AG04450 (cell line): ENCODE measurements around the gene NRN1L. TPM values are rescaled to one million over a fixed set of nuclear protein-coding genes. Genes with fewer than 3 reads are reported as not detected.
A peak's percentile ranks its signal among the peaks of the same experiment; 100 is the strongest.

Source experiments
- CTCF ChIA-PET: fragments of 300-600, 350-600 bp; formaldehyde crosslinking; extraction: SDS; loops from one replicate; lab custom pipeline; 2022; ENCODE audit warnings: antibody characterized with exemption, inconsistent platforms; lab: Charles Lee
- POLR2A ChIA-PET: fragments of 350-600 bp; formaldehyde crosslinking; extraction: SDS; loops from one replicate; lab custom pipeline; 2021; ENCODE audit warnings: antibody characterized with exemption, inconsistent platforms; lab: Yijun Ruan, JAX
- DNase-seq: peaks from one replicate; pipeline ENCODE4 v3.0.0-alpha.2; 2011; ENCODE audit warnings: low read depth, low spot score
- H3K27ac ChIP-seq: one replicate; pipeline ENCODE4 v1.5.1; 2012; ENCODE audit warnings: low read depth, low read length, control low read depth
- H3K27me3 ChIP-seq: one replicate; pipeline ENCODE4 v1.6.0; 2012; ENCODE audit warnings: low read length; ENCODE audit not compliant: control insufficient read depth, insufficient read depth
- H3K4me3 ChIP-seq: 2 replicates; pipeline ENCODE4 v1.5.1; 2011; ENCODE audit warnings: mild to moderate bottlenecking, low read depth, low read length, control low read depth
- H3K9me3 ChIP-seq: 2 replicates; pipeline ENCODE4 v1.5.1; 2012; ENCODE audit warnings: low read length; ENCODE audit not compliant: control insufficient read depth, insufficient read depth
- polyA plus RNA-seq: library from polyadenylated mRNA; depleted of rRNA; stranded (reverse); fragments of >200 nt; gene quantifications from 2 replicates; pipeline ENCODE4 v1.2.3, GENCODE V29; 2011
- TF ChIP-seq, protein P1 (sequence below): IDR thresholded peaks from 2 replicates; pipeline ENCODE4 v1.5.1; 2011; ENCODE audit warnings: low read depth, low read length, control low read depth, inconsistent platforms

The NRN1L gene
- polyA plus RNA-seq, 1 experiment: 0.21 TPM

DNA sequence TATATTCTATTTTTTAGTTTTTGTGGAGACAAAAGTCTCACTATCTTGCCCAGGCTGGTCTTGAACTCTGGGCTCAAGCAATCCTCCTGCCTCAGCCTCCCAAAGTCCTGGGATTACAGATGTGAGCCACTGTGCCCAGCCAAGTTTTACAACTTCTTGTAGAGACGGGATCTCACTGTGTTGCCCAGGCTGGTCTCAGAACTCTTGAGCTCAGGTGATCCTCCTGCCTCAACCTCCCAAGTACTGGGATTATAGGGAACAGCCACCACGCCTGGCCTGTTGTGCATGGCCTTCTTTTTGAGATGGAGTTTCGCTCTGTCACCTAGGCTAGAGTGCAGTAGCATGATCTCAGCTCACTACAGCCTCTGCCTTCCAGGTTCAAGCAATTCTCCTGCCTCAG lies 31.0 kb upstream of the NRN1L start:
- no peak overlapping the region for H3K4me3 ChIP-seq
- H3K27me3 ChIP-seq: no peaks in the 10 kb centered on the region
- H3K27ac ChIP-seq: no peak overlapping the region
- ChIA-PET CTCF (no interaction called here), POLR2A (no interaction called here)
- no peaks in the 10 kb centered on the region for H3K9me3 ChIP-seq
- DNase-seq: no peak
- TF ChIP-seq, protein P1, sequence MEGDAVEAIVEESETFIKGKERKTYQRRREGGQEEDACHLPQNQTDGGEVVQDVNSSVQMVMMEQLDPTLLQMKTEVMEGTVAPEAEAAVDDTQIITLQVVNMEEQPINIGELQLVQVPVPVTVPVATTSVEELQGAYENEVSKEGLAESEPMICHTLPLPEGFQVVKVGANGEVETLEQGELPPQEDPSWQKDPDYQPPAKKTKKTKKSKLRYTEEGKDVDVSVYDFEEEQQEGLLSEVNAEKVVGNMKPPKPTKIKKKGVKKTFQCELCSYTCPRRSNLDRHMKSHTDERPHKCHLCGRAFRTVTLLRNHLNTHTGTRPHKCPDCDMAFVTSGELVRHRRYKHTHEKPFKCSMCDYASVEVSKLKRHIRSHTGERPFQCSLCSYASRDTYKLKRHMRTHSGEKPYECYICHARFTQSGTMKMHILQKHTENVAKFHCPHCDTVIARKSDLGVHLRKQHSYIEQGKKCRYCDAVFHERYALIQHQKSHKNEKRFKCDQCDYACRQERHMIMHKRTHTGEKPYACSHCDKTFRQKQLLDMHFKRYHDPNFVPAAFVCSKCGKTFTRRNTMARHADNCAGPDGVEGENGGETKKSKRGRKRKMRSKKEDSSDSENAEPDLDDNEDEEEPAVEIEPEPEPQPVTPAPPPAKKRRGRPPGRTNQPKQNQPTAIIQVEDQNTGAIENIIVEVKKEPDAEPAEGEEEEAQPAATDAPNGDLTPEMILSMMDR: no peak

DNA sequence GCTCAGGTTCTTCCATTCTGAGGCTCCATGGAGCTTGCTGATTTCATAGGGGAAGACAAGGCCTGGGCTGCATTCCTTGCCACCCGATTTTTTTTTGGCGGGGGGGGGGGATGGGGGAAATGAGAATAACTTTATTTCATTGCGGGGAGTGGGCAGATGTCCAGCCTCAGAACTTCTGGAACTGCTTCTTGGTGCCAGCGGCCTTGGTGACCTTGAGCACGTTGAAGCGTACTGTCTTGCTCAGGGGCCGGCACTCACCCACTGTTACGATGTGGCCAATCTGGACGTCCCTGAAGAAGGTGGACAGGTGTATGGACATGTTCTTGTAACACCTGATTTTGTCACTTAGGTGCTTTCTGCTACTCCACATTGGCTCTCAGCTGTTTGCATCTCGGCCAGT lies 28.9 kb upstream of the NRN1L start:
- CTCF ChIA-PET: no interaction called here

DNA sequence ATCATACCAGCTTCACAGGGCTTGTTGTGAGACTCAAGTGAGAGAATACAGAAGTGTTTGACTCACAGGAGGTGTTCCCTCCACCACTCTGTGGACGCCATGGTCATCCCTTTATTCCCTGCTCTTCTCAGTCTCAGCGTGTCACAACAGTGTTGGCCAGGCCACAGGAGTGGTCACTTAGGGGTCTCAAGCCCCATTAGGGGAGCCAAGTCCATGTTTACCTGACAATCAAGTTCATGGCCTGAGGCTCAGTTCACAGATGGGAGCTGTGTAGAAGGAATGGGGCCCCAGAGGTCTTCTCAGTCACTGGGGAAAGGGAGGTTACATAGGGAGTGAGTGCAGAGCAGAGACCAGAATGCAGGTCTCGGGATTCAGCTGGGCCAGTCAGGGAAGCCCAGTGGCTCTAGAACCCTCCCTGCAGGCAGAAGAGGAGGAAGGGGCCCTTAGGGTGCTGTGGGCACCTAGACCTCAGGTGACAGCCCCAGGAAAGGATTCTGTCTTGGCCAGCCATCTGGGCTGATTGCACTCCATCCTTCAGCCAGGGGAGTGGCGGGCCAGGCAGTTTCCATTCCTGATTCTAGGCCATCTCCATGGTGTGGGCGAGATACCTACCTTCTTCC lies 27.6 kb upstream of the NRN1L start:
- Histone ChIP-seq H3K4me3 (no peak overlapping the region), H3K27ac (peak overlapping the region; percentile 3), H3K27me3 (no peaks in the 10 kb centered on the region), H3K9me3 (no peaks in the 10 kb centered on the region)
- CTCF ChIA-PET: interaction anchor here (1.0 to 1.8 kb wide), 2 partner anchors 27 to 40 kb away, joined by 3 to 5 read pairs; no protein-coding TSS in a partner anchor
- no peak for DNase-seq
- TF ChIP-seq, protein P1: no peak
- POLR2A ChIA-PET: interaction anchor here (0.6 kb wide), 1 partner anchor 35 kb away, joined by 3 read pairs; no protein-coding TSS in a partner anchor

More for the DNA sequence above, 28.9 kb upstream of the NRN1L start:
- Histone ChIP-seq H3K27me3 (no peaks in the 10 kb centered on the region), H3K27ac (no peak overlapping the region), H3K9me3 (no peaks in the 10 kb centered on the region), H3K4me3 (no peak overlapping the region)
- POLR2A ChIA-PET: no interaction called here
- TF ChIP-seq, protein P1: no peak
- DNase-seq: no peak

DNA sequence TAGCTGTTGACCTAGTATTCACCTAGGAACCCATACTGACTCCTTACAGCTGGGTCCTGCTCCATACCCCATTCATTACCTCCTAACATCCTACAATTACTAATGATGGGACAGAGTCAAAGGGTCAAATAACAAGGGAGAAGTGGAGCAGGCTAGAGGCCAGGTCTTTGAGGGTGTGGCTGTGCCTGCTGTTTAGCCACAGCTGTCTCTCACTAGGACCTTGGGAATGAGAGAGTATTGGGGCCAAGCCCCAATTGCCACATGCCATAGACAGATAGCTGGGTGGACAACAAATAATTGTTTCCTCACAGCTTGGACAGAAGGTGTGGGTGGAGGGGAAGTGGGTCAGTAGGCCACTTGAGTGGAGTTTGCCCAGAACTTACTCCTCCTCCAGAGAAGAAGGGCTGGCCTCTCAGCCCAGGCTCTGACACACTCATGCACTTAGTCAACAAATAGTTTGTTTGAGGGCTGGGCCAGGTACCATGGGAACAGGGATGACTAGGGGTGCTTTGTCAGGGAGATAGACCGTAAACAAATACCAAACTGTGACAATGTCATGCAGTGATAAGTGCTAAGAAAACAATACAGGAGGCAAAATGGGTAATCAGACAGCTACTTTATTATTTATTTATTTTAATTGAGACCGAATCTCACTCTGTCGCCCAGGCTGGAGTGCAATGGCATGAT lies 27.0 kb upstream of the NRN1L start:
- H3K27me3 ChIP-seq: no peaks in the 10 kb centered on the region
- peak; percentile 48 for DNase-seq
- TF ChIP-seq, protein P1: no peak
- ChIA-PET CTCF (interaction anchor here (1.0 to 1.8 kb wide), 2 partner anchors 26 to 41 kb away, joined by 3 to 5 read pairs; no protein-coding TSS in a partner anchor), POLR2A (interaction anchor here (0.5 to 0.6 kb wide), 2 partner anchors 34 to 236 kb away, joined by 3 to 4 read pairs; no protein-coding TSS in a partner anchor)
- peak overlapping the region; percentile 73 for H3K27ac ChIP-seq
- no peak overlapping the region for H3K4me3 ChIP-seq
- H3K9me3 ChIP-seq: no peaks in the 10 kb centered on the region

DNA sequence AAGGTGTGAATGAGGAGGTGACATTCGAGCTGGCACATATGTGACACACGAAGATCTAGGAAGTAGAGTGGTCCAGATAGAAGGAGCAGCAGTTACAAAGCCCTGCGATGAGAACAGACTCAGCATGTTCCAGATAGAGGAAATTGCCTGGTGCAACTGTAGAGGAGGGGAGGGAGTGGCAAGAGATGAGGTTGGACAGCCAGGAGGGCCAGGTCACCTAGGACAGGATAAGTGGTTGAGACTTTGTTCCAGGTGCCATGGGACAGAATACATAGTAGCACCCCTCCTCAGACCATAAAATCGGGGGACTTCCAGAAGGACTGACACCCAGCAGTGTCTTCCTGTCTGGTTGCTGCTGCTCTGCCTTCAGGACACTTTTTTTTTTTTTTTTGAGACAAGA lies 26.2 kb upstream of the NRN1L start:
- no peak for DNase-seq
- ChIA-PET POLR2A (no interaction called here), CTCF (interaction anchor here (0.5 to 0.6 kb wide), 2 partner anchors 70 to 388 kb away, joined by 3 to 5 read pairs; no protein-coding TSS in a partner anchor)
- H3K9me3 ChIP-seq: no peaks in the 10 kb centered on the region
- TF ChIP-seq, protein P1: no peak
- H3K27me3 ChIP-seq: no peaks in the 10 kb centered on the region
- peak overlapping the region; percentile 73 for H3K27ac ChIP-seq
- H3K4me3 ChIP-seq: no peak overlapping the region
